ENCODE data around the gene ARAP3. TPM values are rescaled to one million over a fixed set of nuclear protein-coding genes. Genes with fewer than 3 reads are reported as not detected.
A peak's percentile ranks its signal among the peaks of the same experiment; 100 is the strongest.

The ARAP3 gene
- total RNA-seq, 1 experiment from 2014 or later = 27.6 TPM

- Mint-ChIP-seq H3K36me3 (ENCODE audit: insufficient read depth in 1 of 3, low read depth in 3 of 3) (peaks cover 8 to 10% (median 10%) of the 10 kb centered on the region in 3 experiments; a peak in 6 of 7 replicates), H3K27ac (no peak overlapping the region), H3K9me3 (no peaks in the 10 kb centered on the region), H3K27me3 (ENCODE audit: low read depth) (no peaks in the 10 kb centered on the region; the same call in 1 of the 2 replicates), H3K4me3 (peak overlapping the region in 1 of 2 experiments; percentile 16; a peak in 2 of 5 replicates), H3K4me1 (peaks cover 46 to 49% of the 10 kb centered on the region in 2 experiments)
- Histone ChIP-seq H2BK120ac (ENCODE audit: low read depth, low read length, poor library complexity, severe bottlenecking) (no peak overlapping the region), H2BK15ac (ENCODE audit: low read depth, low read length) (no peak overlapping the region), H3K79me2 (ENCODE audit: insufficient read depth, low read length) (no peaks in the 10 kb centered on the region), H4K91ac (ENCODE audit: insufficient read length, low read depth, low read length) (no peak overlapping the region), H2AFZ (ENCODE audit: low read length) (no peak overlapping the region), H3K56ac (ENCODE audit: insufficient read length, low read depth, low read length) (no peak overlapping the region), H3K9ac (ENCODE audit: extremely low read depth, insufficient read length, low read length) (no peak overlapping the region), H4K8ac (replicated peaks; ENCODE audit: insufficient read length, low read depth, low read length) (no peak overlapping the region), H3K4ac (ENCODE audit: low read depth, low read length) (no peak overlapping the region), H2BK20ac (ENCODE audit: low read depth, low read length, poor library complexity, severe bottlenecking) (no peak overlapping the region), H3K14ac (ENCODE audit: insufficient read depth, low read length) (no peak overlapping the region), H3K4me1 (ENCODE audit: insufficient read depth, low read length) (peaks cover 3% of the 10 kb centered on the region), H3T11ph (ENCODE audit: low read length) (no peak overlapping the region), H4K5ac (ENCODE audit: insufficient read length, low read depth, low read length) (no peak overlapping the region), H3K27me3 (ENCODE audit: insufficient read depth, low read length) (no peaks in the 10 kb centered on the region), H3K23ac (ENCODE audit: insufficient read length, low read depth, low read length) (no peak overlapping the region), H2AK5ac (ENCODE audit: insufficient read length, low read length) (no peak overlapping the region), H3K79me1 (ENCODE audit: insufficient read depth, low read depth, low read length, poor library complexity, severe bottlenecking) (no peaks in the 10 kb centered on the region), H3K23me2 (ENCODE audit: insufficient read length, low read depth, low read length, poor library complexity, severe bottlenecking) (peaks cover 13% of the 10 kb centered on the region), H3K27ac (ENCODE audit: insufficient read length, low read depth, low read length) (no peak overlapping the region), H3K18ac (ENCODE audit: insufficient read length, low read depth, low read length) (no peak overlapping the region), H2BK5ac (ENCODE audit: insufficient read length, low read length) (no peak overlapping the region), H4K20me1 (ENCODE audit: control insufficient read depth, insufficient read depth, insufficient read length) (no peaks in the 10 kb centered on the region), H3K4me2 (ENCODE audit: insufficient read depth, insufficient read length, low read length) (no peak overlapping the region), H3K9me3 (ENCODE audit: control insufficient read depth, low read depth, low read length) (no peaks in the 10 kb centered on the region), H2BK12ac (ENCODE audit: insufficient read length, low read depth, low read length) (no peak overlapping the region)
- no peak for TF ChIP-seq CTCF (conservative IDR thresholded peaks at IDR 0.05)
- no peak for DNase-seq
These were observed 1.6 kb upstream of the ARAP3 start for GRCh38 chr5:141683596-141684141.

All from H9 (cell line).